GM12878 (cell line): ENCODE results near the gene FOXP1. TPM values are rescaled to one million over a fixed set of nuclear protein-coding genes. Genes with fewer than 3 reads are reported as not detected.

Experiments used
- ATAC-seq: fragments of 200-7000 bp; cut with Tn5 transposase; 3 replicates; pipeline ENCODE4 v1.9.1; 2020; ENCODE audit warnings: mild to moderate bottlenecking, moderate library complexity
- BruUV-seq: library from RNA; stranded (reverse); fragments of 400-500 nt; replicated peaks from 2 replicates; lab custom pipeline; 2021; lab: Mats Ljungman, UMichigan
- CTCF ChIA-PET: fragments of 300-600 bp; sonication (Branson Sonifier 250); formaldehyde crosslinking; extraction: SDS; loops from one replicate; lab custom pipeline; 2021; ENCODE audit warnings: inconsistent platforms; lab: Yijun Ruan, JAX
- POLR2A ChIA-PET: fragments of 350-600 bp; formaldehyde crosslinking; extraction: SDS; loops from one replicate; lab custom pipeline; 2021; ENCODE audit warnings: inconsistent platforms; lab: Charles Lee
- RAD21 ChIA-PET: fragments of 300-600 bp; sonication (Branson Sonifier 250); formaldehyde crosslinking; loops from one replicate; lab custom pipeline; 2023; ENCODE audit warnings: antibody characterized with exemption; ENCODE audit not compliant: unreplicated experiment; lab: Charles Lee
- SMC1A ChIA-PET: fragments of 300-600 bp; sonication (Branson Sonifier 250); formaldehyde crosslinking; loops from one replicate; lab custom pipeline; 2023; ENCODE audit not compliant: unreplicated experiment, uncharacterized antibody; lab: Charles Lee
- DNase-seq: peaks from one replicate; pipeline ENCODE4 v3.0.0-alpha.2; 2011; ENCODE audit warnings: low read depth, low spot score
- FAIRE-seq: peaks from 3 replicates; lab custom pipeline; 2011; peaks lifted over from hg19 to GRCh38; lab: Jason Lieb, UNC
- H2AFZ ChIP-seq: 2 replicates; pipeline ENCODE4 v1.6.0; 2011; ENCODE audit warnings: low read depth, low read length, control low read depth; ENCODE audit not compliant: control insufficient read depth
- H3K27ac ChIP-seq: 2 replicates; pipeline ENCODE4 v1.5.1; 2011; ENCODE audit warnings: control low read depth; ENCODE audit not compliant: control insufficient read depth, insufficient read depth
- H3K27me3 ChIP-seq, 2 experiments: replicated peaks in 1 of 2; 2 replicates each; pipeline versions ENCODE4 v1.6.0 to v1.6.1; 2011; ENCODE audit warnings: low read length in 1 of 2; ENCODE audit not compliant: control insufficient read depth in 2 of 2, insufficient read depth in 2 of 2
- H3K36me3 ChIP-seq, 2 experiments: 2 replicates each; pipeline ENCODE4 v1.5.1; 2011; ENCODE audit warnings: low read length in 1 of 2; ENCODE audit not compliant: control insufficient read depth in 2 of 2, insufficient read depth in 2 of 2
- H3K4me1 ChIP-seq: 2 replicates; pipeline ENCODE4 v1.6.1; 2011; ENCODE audit warnings: mild to moderate bottlenecking, low read length, moderate library complexity, mixed read lengths; ENCODE audit not compliant: control insufficient read depth, insufficient read depth
- H3K4me2 ChIP-seq: 2 replicates; pipeline ENCODE4 v1.6.0; 2011; ENCODE audit warnings: control low read depth; ENCODE audit not compliant: control insufficient read depth, insufficient read depth
- H3K4me3 ChIP-seq: fragments of 200-600 bp; sonication (generic); 2 replicates; pipeline ENCODE4 v1.5.1; 2016
- H3K79me2 ChIP-seq: 2 replicates; pipeline ENCODE4 v1.6.0; 2011; ENCODE audit warnings: low read length; ENCODE audit not compliant: control insufficient read depth, insufficient read depth
- H3K9ac ChIP-seq: 2 replicates; pipeline ENCODE4 v1.8.0; 2011; ENCODE audit warnings: low read length, control low read depth, mixed read lengths; ENCODE audit not compliant: control insufficient read depth, insufficient read depth
- H3K9me3 ChIP-seq: replicated peaks from 3 replicates; pipeline ENCODE4 v1.5.1; 2011; ENCODE audit warnings: mild to moderate bottlenecking, low read length; ENCODE audit not compliant: control insufficient read depth, insufficient read depth
- H4K20me1 ChIP-seq: 2 replicates; pipeline ENCODE4 v1.6.0; 2011; ENCODE audit not compliant: control insufficient read depth, insufficient read depth
- BACH1 ChIP-seq: fragments of 450-650 bp; IDR thresholded peaks from 2 replicates; pipeline ENCODE4 v1.6.1; 2017; ENCODE audit warnings: mild to moderate bottlenecking, borderline replicate concordance
- BMI1 ChIP-seq: fragments of 450-650 bp; IDR thresholded peaks from 2 replicates; pipeline ENCODE4 v1.6.1; 2016; ENCODE audit warnings: mild to moderate bottlenecking, moderate library complexity, borderline replicate concordance
- CHD1 ChIP-seq: IDR thresholded peaks from 2 replicates; pipeline ENCODE4 v1.6.1; 2012; ENCODE audit warnings: low read depth, low read length, improper control_type of control experiment
- CHD2 ChIP-seq: IDR thresholded peaks from 2 replicates; pipeline ENCODE4 v1.6.1; 2011; ENCODE audit warnings: low read depth, low read length, improper control_type of control experiment, borderline replicate concordance
- CREB1 ChIP-seq: IDR thresholded peaks from 2 replicates; pipeline ENCODE4 v1.6.1; 2012; ENCODE audit warnings: low read depth, mild to moderate bottlenecking, inconsistent platforms
- PAX8 ChIP-seq: fragments of 450-650 bp; IDR thresholded peaks from 2 replicates; pipeline ENCODE4 v1.6.1; 2017; ENCODE audit warnings: mild to moderate bottlenecking, moderate library complexity
- RELA ChIP-seq: fragments of 450-650 bp; IDR thresholded peaks from 2 replicates; pipeline ENCODE4 v1.8.0; 2014; ENCODE audit warnings: borderline replicate concordance; ENCODE audit not compliant: partially characterized antibody
- SMAD1 ChIP-seq: fragments of 450-650 bp; IDR thresholded peaks from 2 replicates; pipeline ENCODE4 v1.6.1; 2018; ENCODE audit warnings: mild to moderate bottlenecking, low read depth; ENCODE audit not compliant: partially characterized antibody
- SRF ChIP-seq, 2 experiments: IDR thresholded peaks; 2 replicates each; pipeline ENCODE4 v1.6.1; 2011; ENCODE audit warnings: low read depth in 2 of 2, low read length in 2 of 2, mild to moderate bottlenecking in 1 of 2, moderate library complexity in 1 of 2
- TBL1XR1 ChIP-seq: IDR thresholded peaks from 2 replicates; pipeline ENCODE4 v1.6.1; 2012; ENCODE audit warnings: low read depth, low read length, improper control_type of control experiment
- TCF7 ChIP-seq: IDR thresholded peaks from 2 replicates; pipeline ENCODE4 v1.6.1; 2014; ENCODE audit warnings: antibody characterized with exemption, borderline replicate concordance
- WRNIP1 ChIP-seq: IDR thresholded peaks from 2 replicates; pipeline ENCODE4 v1.6.1; 2011; ENCODE audit warnings: low read depth, low read length, improper control_type of control experiment, borderline replicate concordance
- ZNF622 ChIP-seq: fragments of 450-650 bp; IDR thresholded peaks from 2 replicates; pipeline ENCODE4 v1.6.1; 2017; ENCODE audit warnings: mild to moderate bottlenecking, inconsistent platforms
- WGBS: methylation state at CpG from one replicate; pipeline ENCODE4 v1.1.6; 2016; ENCODE audit warnings: low lambda C conversion rate; ENCODE audit not compliant: insufficient replicate concordance, insufficient coverage; ENCODE audit errors: missing lambda C conversion rate; 5-methylcytosine and 5-hydroxymethylcytosine counted together
- in situ Hi-C: fragments of 300-500 bp; cut with MboI; formaldehyde crosslinking; loops from 9 replicates; pipeline ENCODE4 v1.14.3; 2018; ENCODE audit warnings: mixed read lengths
- intact Hi-C: fragments of 100-400 bp; cut with micrococcal nuclease; formaldehyde crosslinking; loops from one replicate; pipeline ENCODE4 v1.14.2; 2022; ENCODE audit not compliant: unreplicated experiment
- polyA plus RNA-seq, 11 experiments: library from polyadenylated mRNA; depleted of rRNA in 4 of 11; unstranded in 6 of 11; stranded (reverse) in 5 of 11; fragments of >200 nt; fragmentation: Nextera tagmentation in 4 of 11; fragmentation: Illumina TruSeq in 1 of 11; extraction: Ambion mirVana in 4 of 11; extraction: Trizol in 1 of 11; gene quantifications; 1 replicate in 1 of 11; 2 replicates in 10 of 11; pipeline versions ENCODE4 v1.2.1 to v1.2.3, GENCODE V29; 2011 to 2016; ENCODE audit warnings: inconsistent platforms in 2 of 11, missing spikeins in 2 of 11, low read depth in 1 of 11
- total RNA-seq, 4 experiments: library from RNA; depleted of rRNA in 3 of 4; stranded (reverse); fragments of >200 nt in 3 of 4; fragmentation: Illumina TruSeq in 1 of 4; extraction: Trizol in 1 of 4; gene quantifications; 2 replicates each; pipeline versions ENCODE4 v1.2.1 to v1.2.3, GENCODE V29; 2013 to 2021

FOXP1 gene
- total and polyA plus RNA-seq, 10 of the 15 experiments (the other 5 are each of a cell fraction or from before 2014, with no cell fraction given) = 0.05 to 1.6 (median 0.20) TPM; not detected in 1

GRCh38 chr3:71281280-71281679, 302.2 kb downstream of the FOXP1 start:
- ChIA-PET RAD21 (no interaction called here), CTCF (no interaction called here), SMC1A (no interaction called here), POLR2A (no interaction called here)
- Histone ChIP-seq H3K27me3 (no peaks in the 10 kb centered on the region; a peak in 2 of 4 replicates), H3K4me1 (no peaks in the 10 kb centered on the region), H3K9me3 (no peaks in the 10 kb centered on the region), H2AFZ (no peak overlapping the region), H3K4me3 (no peak overlapping the region), H3K9ac (no peak overlapping the region), H3K27ac (no peak overlapping the region), H4K20me1 (no peaks in the 10 kb centered on the region), H3K4me2 (no peak overlapping the region), H3K36me3 (no peaks in the 10 kb centered on the region)
- in situ Hi-C loops = no loop called here
- intact Hi-C loops = no loop called here
- no peak for DNase-seq
- no TSS peak for BruUV-seq
- 76% methylated on average over 7 of the region's 7 CpGs for WGBS
- no peak for FAIRE-seq
- TF ChIP-seq TCF7 (no peak), CHD2 (no peak), BMI1 (no peak)
- TF ChIP-seq, all 136 proteins: peak for 0
- no peak for ATAC-seq
- H3K79me2 ChIP-seq = no peaks in the 10 kb centered on the region

GRCh38 chr3:71277341-71277740, 306.2 kb downstream of the FOXP1 start:
- H3K79me2 ChIP-seq = no peaks in the 10 kb centered on the region
- in situ Hi-C loops (no loop called here), intact Hi-C loops (no loop called here)
- no peak overlapping the region for H3K27ac ChIP-seq
- H3K9ac ChIP-seq = no peak overlapping the region
- H3K36me3 ChIP-seq = no peaks in the 10 kb centered on the region
- ATAC-seq (no peak), FAIRE-seq (no peak), DNase-seq (no peak)
- no peak overlapping the region for H2AFZ ChIP-seq
- ChIA-PET SMC1A (no interaction called here), RAD21 (no interaction called here), POLR2A (no interaction called here), CTCF (no interaction called here)
- TF ChIP-seq BACH1 = no peak
- TF ChIP-seq SRF (IDR thresholded peaks at IDR 0.05; ENCODE audit: low read depth in 2 of 2, low read length in 2 of 2) = no peak
- no peak for TF ChIP-seq ZNF622
- no peak for TF ChIP-seq CHD1
- TF ChIP-seq TBL1XR1 = no peak
- TF ChIP-seq RELA = no peak
- TF ChIP-seq SMAD1 = no peak
- TF ChIP-seq WRNIP1 = no peak
- no peak for TF ChIP-seq CREB1
- no peak for TF ChIP-seq PAX8
- no peaks in the 10 kb centered on the region for H4K20me1 ChIP-seq
- BruUV-seq = no TSS peak
- no peaks in the 10 kb centered on the region for H3K4me1 ChIP-seq
- H3K9me3 ChIP-seq = no peaks in the 10 kb centered on the region
- 59% methylated on average over 3 of the region's 3 CpGs for WGBS
- H3K27me3 ChIP-seq = no peaks in the 10 kb centered on the region
- H3K4me3 ChIP-seq = no peak overlapping the region
- no peak overlapping the region for H3K4me2 ChIP-seq
